ENCODE results near the gene ZNF621. TPM values are rescaled to one million over a fixed set of nuclear protein-coding genes. Genes with fewer than 3 reads are reported as not detected.

The ZNF621 gene
- total RNA-seq, 2 donors from 2014 or later: 15.8 to 23.6 TPM

DNA sequence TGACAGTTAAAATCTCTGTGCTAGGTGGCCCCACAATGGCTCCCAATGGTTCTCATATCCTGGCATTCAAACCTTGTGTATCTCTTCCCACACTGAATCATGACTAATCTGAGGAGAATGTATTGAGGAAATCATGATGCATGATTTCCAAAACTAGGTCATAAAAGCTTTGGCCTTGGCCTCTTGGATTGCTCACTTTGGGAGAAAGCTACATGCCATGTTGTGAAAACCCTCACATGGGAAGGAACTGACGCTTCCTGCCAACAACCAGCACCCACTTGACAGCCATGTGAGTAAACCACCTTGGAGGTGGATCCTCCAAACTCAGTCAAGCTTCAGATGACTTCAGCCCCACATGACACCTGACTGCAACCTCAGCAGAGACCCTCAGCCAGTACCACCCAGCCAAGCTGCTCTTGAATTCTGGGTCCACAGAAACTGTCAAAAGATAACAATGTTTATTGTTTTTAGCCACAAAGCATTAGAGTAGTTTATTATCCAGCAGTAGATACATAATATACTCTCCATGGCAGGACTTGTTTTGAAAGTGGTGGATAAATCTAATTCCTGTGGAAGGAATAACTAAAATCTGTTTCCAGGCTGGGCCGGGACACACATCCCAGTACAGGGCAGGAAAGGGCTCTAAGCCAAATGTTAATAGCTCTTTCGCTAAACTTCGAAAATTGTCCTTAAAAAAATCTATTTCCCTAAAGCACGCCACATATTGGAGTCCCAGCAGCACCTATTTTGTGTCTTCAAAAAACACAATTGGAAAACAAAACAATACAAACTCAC, 19.9 kb upstream of the ZNF621 start:
- H3K36me3 ChIP-seq: no peaks in the 10 kb centered on the region
- DNase-seq (ENCODE audit: low spot score): no peak
- intact Hi-C loops (cut with DNase I): no loop called here
- H3K4me1 ChIP-seq (replicated peaks): no peaks in the 10 kb centered on the region
- WGBS: 66% methylated on average over 5 of the region's 5 CpGs
- no peak overlapping the region for H3K4me3 ChIP-seq
- no peaks in the 10 kb centered on the region for H3K9me3 ChIP-seq
- TF ChIP-seq POLR2AphosphoS5 (IDR thresholded peaks at IDR 0.05): peak; percentile 10
- TF ChIP-seq, protein P1, sequence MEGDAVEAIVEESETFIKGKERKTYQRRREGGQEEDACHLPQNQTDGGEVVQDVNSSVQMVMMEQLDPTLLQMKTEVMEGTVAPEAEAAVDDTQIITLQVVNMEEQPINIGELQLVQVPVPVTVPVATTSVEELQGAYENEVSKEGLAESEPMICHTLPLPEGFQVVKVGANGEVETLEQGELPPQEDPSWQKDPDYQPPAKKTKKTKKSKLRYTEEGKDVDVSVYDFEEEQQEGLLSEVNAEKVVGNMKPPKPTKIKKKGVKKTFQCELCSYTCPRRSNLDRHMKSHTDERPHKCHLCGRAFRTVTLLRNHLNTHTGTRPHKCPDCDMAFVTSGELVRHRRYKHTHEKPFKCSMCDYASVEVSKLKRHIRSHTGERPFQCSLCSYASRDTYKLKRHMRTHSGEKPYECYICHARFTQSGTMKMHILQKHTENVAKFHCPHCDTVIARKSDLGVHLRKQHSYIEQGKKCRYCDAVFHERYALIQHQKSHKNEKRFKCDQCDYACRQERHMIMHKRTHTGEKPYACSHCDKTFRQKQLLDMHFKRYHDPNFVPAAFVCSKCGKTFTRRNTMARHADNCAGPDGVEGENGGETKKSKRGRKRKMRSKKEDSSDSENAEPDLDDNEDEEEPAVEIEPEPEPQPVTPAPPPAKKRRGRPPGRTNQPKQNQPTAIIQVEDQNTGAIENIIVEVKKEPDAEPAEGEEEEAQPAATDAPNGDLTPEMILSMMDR (IDR thresholded peaks at IDR 0.05): no peak
- no peaks in the 10 kb centered on the region for H3K27me3 ChIP-seq (replicated peaks; ENCODE audit: insufficient read depth)
- peak overlapping the region in 1 of 2 donors; percentile 63 for H3K27ac ChIP-seq

DNA sequence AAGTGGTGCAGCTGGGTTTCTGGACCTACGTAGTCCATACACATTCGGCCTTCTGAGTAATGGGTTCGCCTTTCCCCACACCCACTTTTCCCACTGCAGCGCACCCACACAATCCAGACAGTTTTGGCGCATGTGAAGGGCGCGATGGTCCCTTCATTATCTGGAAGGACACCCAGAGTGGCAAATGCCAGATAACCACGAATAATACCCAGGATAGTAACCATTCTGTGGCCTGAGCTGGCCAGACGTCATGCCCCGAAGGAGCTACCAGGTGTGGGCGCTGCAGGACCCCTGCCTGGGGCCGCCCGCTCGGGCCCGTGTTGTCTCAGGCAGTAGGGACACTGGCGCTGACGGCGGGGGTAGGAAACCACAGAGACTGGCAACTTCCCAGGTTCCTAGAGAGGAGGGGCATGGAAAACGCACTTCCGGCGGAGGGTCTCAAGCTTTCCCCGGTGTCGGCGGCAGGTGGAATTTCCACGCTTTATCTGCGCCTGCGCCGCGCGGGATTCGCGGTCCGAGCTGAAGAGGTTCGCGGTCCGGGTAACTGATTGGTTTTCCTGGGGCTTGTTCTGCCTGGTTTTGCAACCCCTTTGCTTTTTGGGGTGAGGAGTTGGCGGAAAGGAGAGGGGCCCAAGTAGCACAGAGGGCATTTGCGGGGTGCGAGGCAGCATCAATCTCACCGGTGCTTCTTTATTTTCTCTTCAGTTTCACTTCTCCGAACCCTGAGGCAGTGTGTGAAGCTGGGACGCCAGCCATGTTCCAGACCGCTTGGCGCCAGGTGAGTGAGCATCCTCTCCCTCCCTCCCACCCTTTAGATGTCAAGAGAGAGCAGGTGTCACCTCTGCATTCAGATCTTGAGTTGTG, 18.9 kb upstream of the ZNF621 start, which contains the start of gene ZNF620:
TSS of gene ZNF620 (plus strand) at position 441 of the 864 bp plus-strand sequence. CDS start at position 755, 314 bp downstream.
- no peaks in the 10 kb centered on the region for H3K9me3 ChIP-seq
- H3K27ac ChIP-seq: peak within 1 kb of the TSS; percentile 63 to 79
- intact Hi-C loops (cut with DNase I): no loop called here
- H3K4me3 ChIP-seq: peak within 1 kb of the TSS; percentile 49 to 54
- TF ChIP-seq POLR2AphosphoS5 (IDR thresholded peaks at IDR 0.05) (peak; percentile 45), POLR2A (IDR thresholded peaks at IDR 0.05) (peak; percentile 23)
- TF ChIP-seq, protein P1 (IDR thresholded peaks at IDR 0.05): peak in 2 of 4 experiments; percentile 12 to 37
- H3K36me3 ChIP-seq: no peaks in the 10 kb centered on the region
- peak; percentile 67 for DNase-seq (ENCODE audit: low spot score)
- H3K27me3 ChIP-seq (replicated peaks; ENCODE audit: insufficient read depth): no peaks in the 10 kb centered on the region
- 6% methylated on average over 43 of the region's 44 CpGs for WGBS
- no peaks in the 10 kb centered on the region for H3K4me1 ChIP-seq (replicated peaks)

GRCh38 chr3:40511031-40511718, 13.6 kb upstream of the ZNF621 start:
- no peak for DNase-seq (ENCODE audit: low spot score)
- intact Hi-C loops (cut with DNase I): no loop called here
- Histone ChIP-seq H3K9me3 (no peaks in the 10 kb centered on the region), H3K27me3 (replicated peaks; ENCODE audit: insufficient read depth) (no peaks in the 10 kb centered on the region), H3K27ac (no peak overlapping the region), H3K4me1 (replicated peaks) (no peaks in the 10 kb centered on the region), H3K4me3 (no peak overlapping the region), H3K36me3 (peaks cover 0 to 6% of the 10 kb centered on the region in 2 donors)
- TF ChIP-seq POLR2AphosphoS5 (IDR thresholded peaks at IDR 0.05): no peak
- TF ChIP-seq POLR2A (IDR thresholded peaks at IDR 0.05): no peak
- TF ChIP-seq, protein P1 (IDR thresholded peaks at IDR 0.05): no peak
- WGBS: 100% methylated on average over 1 of the region's 1 CpG

DNA sequence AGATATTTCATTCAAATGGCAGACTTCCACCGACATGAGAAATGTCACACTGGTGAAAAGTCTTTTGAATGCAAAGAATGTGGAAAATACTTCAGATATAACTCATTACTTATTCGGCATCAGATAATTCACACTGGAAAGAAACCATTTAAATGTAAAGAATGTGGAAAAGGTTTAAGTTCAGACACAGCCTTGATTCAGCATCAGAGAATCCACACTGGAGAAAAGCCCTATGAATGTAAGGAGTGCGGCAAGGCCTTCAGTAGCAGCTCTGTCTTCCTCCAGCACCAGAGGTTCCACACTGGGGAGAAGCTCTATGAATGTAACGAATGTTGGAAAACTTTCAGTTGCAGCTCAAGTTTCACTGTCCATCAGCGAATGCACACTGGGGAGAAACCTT, 8.6 kb upstream of the ZNF621 start:
- Histone ChIP-seq H3K36me3 (peaks cover 0 to 6% of the 10 kb centered on the region in 2 donors), H3K27me3 (replicated peaks; ENCODE audit: insufficient read depth) (no peaks in the 10 kb centered on the region), H3K27ac (no peak overlapping the region), H3K4me3 (no peak overlapping the region), H3K4me1 (replicated peaks) (no peaks in the 10 kb centered on the region), H3K9me3 (no peaks in the 10 kb centered on the region)
- DNase-seq (ENCODE audit: low spot score): no peak
- intact Hi-C loops (cut with DNase I): no loop called here
- WGBS: 92% methylated on average over 5 of the region's 5 CpGs
- TF ChIP-seq POLR2A (IDR thresholded peaks at IDR 0.05) (no peak), POLR2AphosphoS5 (IDR thresholded peaks at IDR 0.05) (no peak)
- TF ChIP-seq, protein P1 (IDR thresholded peaks at IDR 0.05): no peak

Data from prostate gland (tissue), 2 donors.